OCI-LY1 (cell line): ENCODE results near the gene SLC39A11.

ENCODE experiments used
- H2AFZ ChIP-seq: fragments of 200-600 bp; sonication (generic), shearing (Covaris generic); 2 replicates; pipeline ENCODE4 v1.6.0; 2014; ENCODE audit warnings: antibody characterized with exemption, mild to moderate bottlenecking, low read length
- H3F3A ChIP-seq: fragments of 200-600 bp; sonication (generic), shearing (Covaris generic); 2 replicates; pipeline ENCODE4 v1.6.0; 2014; ENCODE audit warnings: mild to moderate bottlenecking, antibody characterized with exemption, low read length, moderate library complexity; ENCODE audit not compliant: insufficient read depth
- H3K27ac ChIP-seq: fragments of 200-600 bp; sonication (generic); 2 replicates; pipeline ENCODE4 v1.5.1; 2014; ENCODE audit warnings: low read length, mixed run types, mild to moderate bottlenecking, low read depth; ENCODE audit not compliant: poor library complexity, severe bottlenecking
- H3K27me3 ChIP-seq: fragments of 200-600 bp; sonication (generic); 2 replicates; pipeline ENCODE4 v1.6.0; 2014; ENCODE audit warnings: antibody characterized with exemption, mild to moderate bottlenecking, low read length, moderate library complexity; ENCODE audit not compliant: insufficient read depth
- H3K36me3 ChIP-seq: fragments of 200-600 bp; sonication (generic); 2 replicates; pipeline ENCODE4 v1.6.1; 2014; ENCODE audit warnings: mild to moderate bottlenecking, antibody characterized with exemption, low read length, moderate library complexity, mixed read lengths; ENCODE audit not compliant: insufficient read depth
- H3K4me1 ChIP-seq: fragments of 200-600 bp; sonication (generic); 2 replicates; pipeline ENCODE4 v1.5.1; 2014; ENCODE audit warnings: mild to moderate bottlenecking, low read length, moderate library complexity; ENCODE audit not compliant: insufficient read depth, severe bottlenecking
- H3K4me2 ChIP-seq: fragments of 200-600 bp; sonication (generic), shearing (Covaris generic); 2 replicates; pipeline ENCODE4 v1.6.1; 2014; ENCODE audit warnings: low read length
- H3K4me3 ChIP-seq: fragments of 200-600 bp; sonication (generic); 2 replicates; pipeline ENCODE4 v1.5.1; 2014; ENCODE audit warnings: low read length, low read depth, mild to moderate bottlenecking, mixed read lengths; ENCODE audit not compliant: poor library complexity, severe bottlenecking
- H3K79me2 ChIP-seq: fragments of 200-600 bp; shearing (Covaris generic); 2 replicates; pipeline ENCODE4 v1.6.1; 2016; ENCODE audit warnings: mixed run types, low read length, mixed read lengths; ENCODE audit not compliant: insufficient read depth
- H3K9ac ChIP-seq: fragments of 200-600 bp; sonication (generic), shearing (Covaris generic); 2 replicates; pipeline ENCODE4 v1.6.1; 2014; ENCODE audit warnings: mild to moderate bottlenecking, low read length, mixed read lengths
- H3K9me2 ChIP-seq: fragments of 200-600 bp; sonication (generic), shearing (Covaris generic); 2 replicates; pipeline ENCODE4 v1.6.1; 2014; ENCODE audit warnings: low read depth, mild to moderate bottlenecking, low read length, mixed read lengths
- H3K9me3 ChIP-seq: fragments of 200-600 bp; shearing (Covaris generic); 2 replicates; pipeline ENCODE4 v1.6.1; 2014; ENCODE audit warnings: low read length, mixed read lengths
- H4K20me1 ChIP-seq: fragments of 200-600 bp; sonication (generic), shearing (Covaris generic); 2 replicates; pipeline ENCODE4 v1.6.0; 2016; ENCODE audit warnings: mild to moderate bottlenecking, low read length; ENCODE audit not compliant: insufficient read depth
- EZH2 ChIP-seq: fragments of 200-600 bp; sonication (generic), shearing (Covaris generic); IDR thresholded peaks from 2 replicates; pipeline ENCODE4 v1.8.0; 2017; ENCODE audit warnings: borderline replicate concordance, mixed run types, mild to moderate bottlenecking, antibody characterized with exemption, low read length, moderate library complexity, mixed read lengths
- TF ChIP-seq, protein P1 (sequence below): fragments of 200-600 bp; sonication (generic), shearing (Covaris generic); IDR thresholded peaks from 2 replicates; pipeline ENCODE4 v1.5.1; 2017; ENCODE audit warnings: mild to moderate bottlenecking, antibody characterized with exemption, low read length, moderate library complexity, mixed read lengths

Gene SLC39A11

DNA sequence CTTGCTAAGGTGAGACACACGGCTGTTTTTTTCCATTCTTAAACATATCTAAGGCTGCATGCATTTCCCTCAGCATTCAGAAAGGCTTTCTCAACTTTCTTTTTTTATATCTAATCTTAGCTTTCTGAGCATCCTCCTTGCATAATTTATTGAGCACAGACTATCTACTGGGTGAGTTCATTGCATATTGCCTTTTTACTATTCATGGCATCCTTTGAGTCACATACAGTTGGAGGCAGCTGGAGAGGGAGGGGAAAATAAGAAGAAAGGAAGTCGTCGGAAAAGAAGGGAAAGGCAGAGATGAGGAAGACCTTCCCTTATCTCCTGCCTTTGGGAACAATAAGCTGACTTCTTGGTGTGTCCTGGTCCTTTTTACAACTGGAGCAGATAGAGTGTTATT lies 468.3 kb downstream of the SLC39A11 start:
- Histone ChIP-seq H3K27me3 (no peaks in the 10 kb centered on the region; the same call in 1 of the 2 replicates), H3K9ac (no peak overlapping the region), H3K79me2 (no peaks in the 10 kb centered on the region), H3K4me1 (no peaks in the 10 kb centered on the region), H3K36me3 (no peaks in the 10 kb centered on the region), H4K20me1 (no peaks in the 10 kb centered on the region), H3K9me2 (no peaks in the 10 kb centered on the region), H3F3A (no peaks in the 10 kb centered on the region), H3K9me3 (peaks cover 3% of the 10 kb centered on the region; the same call in 1 of the 2 replicates), H2AFZ (no peak overlapping the region), H3K4me2 (no peak overlapping the region), H3K4me3 (no peak overlapping the region), H3K27ac (no peak overlapping the region)
- no peak for TF ChIP-seq EZH2
- TF ChIP-seq, protein P1, sequence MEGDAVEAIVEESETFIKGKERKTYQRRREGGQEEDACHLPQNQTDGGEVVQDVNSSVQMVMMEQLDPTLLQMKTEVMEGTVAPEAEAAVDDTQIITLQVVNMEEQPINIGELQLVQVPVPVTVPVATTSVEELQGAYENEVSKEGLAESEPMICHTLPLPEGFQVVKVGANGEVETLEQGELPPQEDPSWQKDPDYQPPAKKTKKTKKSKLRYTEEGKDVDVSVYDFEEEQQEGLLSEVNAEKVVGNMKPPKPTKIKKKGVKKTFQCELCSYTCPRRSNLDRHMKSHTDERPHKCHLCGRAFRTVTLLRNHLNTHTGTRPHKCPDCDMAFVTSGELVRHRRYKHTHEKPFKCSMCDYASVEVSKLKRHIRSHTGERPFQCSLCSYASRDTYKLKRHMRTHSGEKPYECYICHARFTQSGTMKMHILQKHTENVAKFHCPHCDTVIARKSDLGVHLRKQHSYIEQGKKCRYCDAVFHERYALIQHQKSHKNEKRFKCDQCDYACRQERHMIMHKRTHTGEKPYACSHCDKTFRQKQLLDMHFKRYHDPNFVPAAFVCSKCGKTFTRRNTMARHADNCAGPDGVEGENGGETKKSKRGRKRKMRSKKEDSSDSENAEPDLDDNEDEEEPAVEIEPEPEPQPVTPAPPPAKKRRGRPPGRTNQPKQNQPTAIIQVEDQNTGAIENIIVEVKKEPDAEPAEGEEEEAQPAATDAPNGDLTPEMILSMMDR = no peak

DNA sequence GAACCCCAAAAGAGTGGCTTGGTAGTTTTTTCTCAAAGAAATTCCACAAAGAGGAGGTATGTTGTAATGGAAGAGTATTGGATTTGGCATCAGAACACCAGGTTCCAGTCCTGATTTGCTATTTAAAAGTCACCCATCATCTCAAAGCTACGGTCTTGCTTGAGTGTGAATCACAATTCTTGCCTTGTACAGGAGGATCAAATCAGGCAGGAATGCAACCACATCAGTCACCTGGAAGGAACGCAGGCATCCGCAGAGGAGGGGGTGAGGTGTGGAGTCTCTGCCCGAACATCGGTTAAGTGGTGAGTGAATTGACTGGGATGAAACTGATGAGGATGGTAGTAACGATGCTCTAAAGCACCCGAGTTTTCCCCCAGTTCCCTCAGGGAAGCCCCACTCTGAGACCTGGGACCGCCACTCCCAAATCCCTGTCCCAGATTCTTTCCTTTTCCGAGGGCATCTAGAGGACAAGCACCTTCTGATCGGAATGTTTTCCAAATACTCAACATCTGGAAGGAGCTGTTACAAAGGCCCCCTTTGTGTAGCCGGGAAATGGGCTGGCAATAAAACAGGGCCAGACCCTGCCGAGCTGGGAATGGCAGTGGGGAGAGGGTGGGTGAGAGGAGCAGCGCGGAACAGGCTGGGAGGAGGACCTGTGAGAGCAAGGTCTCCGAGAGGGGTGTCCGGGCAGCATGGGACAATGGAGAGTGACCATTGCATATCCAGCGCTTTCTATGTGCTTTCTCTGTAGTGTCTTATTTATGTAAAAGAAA lies 469.6 kb downstream of the SLC39A11 start:
- Histone ChIP-seq H3K36me3 (no peaks in the 10 kb centered on the region), H3K4me2 (no peak overlapping the region), H4K20me1 (no peaks in the 10 kb centered on the region), H3F3A (no peaks in the 10 kb centered on the region), H3K9me2 (no peaks in the 10 kb centered on the region), H3K4me3 (no peak overlapping the region), H3K27me3 (no peaks in the 10 kb centered on the region; the same call in 1 of the 2 replicates), H3K9me3 (peaks cover 3% of the 10 kb centered on the region; the same call in 1 of the 2 replicates), H2AFZ (no peak overlapping the region), H3K9ac (no peak overlapping the region), H3K79me2 (no peaks in the 10 kb centered on the region), H3K4me1 (no peaks in the 10 kb centered on the region), H3K27ac (no peak overlapping the region)
- TF ChIP-seq EZH2 = no peak
- TF ChIP-seq, protein P1 = no peak

DNA sequence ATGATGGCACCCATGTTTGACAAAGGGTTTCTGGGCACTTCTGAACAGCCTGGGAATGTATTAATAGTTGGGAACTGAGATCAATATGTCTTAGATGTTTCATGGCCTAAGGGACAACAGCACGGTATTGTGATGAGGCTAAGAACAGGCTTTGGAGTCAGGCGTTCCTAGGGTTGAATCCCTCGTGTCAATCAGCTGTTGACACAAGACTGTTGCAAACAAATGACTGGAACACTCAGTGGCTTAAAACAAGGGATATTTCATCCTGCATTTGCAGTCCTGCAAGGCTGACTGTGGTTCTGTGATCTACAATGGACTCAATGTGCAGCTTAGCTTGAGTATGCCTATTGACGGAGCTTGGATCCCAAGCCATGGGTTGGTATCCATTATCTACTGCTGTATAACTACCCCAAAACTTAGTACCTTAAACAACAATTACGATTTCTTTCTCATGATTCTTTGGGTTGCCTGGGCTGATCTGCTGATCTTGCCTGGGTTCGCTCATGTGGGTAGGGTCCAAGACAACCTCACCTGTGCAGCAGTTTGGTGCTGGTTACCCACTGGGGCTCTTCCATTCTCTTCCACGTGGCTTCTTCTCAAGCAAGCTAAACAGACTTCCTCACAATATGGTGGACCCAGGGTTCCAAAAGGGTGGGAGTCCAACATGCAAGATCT lies 472.4 kb downstream of the SLC39A11 start:
- no peak overlapping the region for H3K4me2 ChIP-seq
- no peaks in the 10 kb centered on the region for H3K79me2 ChIP-seq
- 0 out of 2 replicates have a peak, but pooled peaks cover 3% of the 10 kb centered on the region for H3K9me3 ChIP-seq
- no peaks in the 10 kb centered on the region for H3K36me3 ChIP-seq
- no peak overlapping the region for H2AFZ ChIP-seq
- H3F3A ChIP-seq = no peaks in the 10 kb centered on the region
- no peaks in the 10 kb centered on the region for H3K4me1 ChIP-seq
- no peaks in the 10 kb centered on the region for H4K20me1 ChIP-seq
- H3K9me2 ChIP-seq = no peaks in the 10 kb centered on the region
- no peak overlapping the region for H3K9ac ChIP-seq
- H3K27ac ChIP-seq = no peak overlapping the region
- TF ChIP-seq EZH2 = no peak
- TF ChIP-seq, protein P1 = no peak
- no peak overlapping the region for H3K4me3 ChIP-seq
- no peaks in the 10 kb centered on the region; the same call in 1 of the 2 replicates for H3K27me3 ChIP-seq
